Measurements from ENCODE around the gene RIPOR3.
"Not testable (repeated sequence)": the region's sequence is repeated elsewhere in the genome, so short reads cannot be mapped to it uniquely, and the experiment has no call there.

The RIPOR3 gene

DNA sequence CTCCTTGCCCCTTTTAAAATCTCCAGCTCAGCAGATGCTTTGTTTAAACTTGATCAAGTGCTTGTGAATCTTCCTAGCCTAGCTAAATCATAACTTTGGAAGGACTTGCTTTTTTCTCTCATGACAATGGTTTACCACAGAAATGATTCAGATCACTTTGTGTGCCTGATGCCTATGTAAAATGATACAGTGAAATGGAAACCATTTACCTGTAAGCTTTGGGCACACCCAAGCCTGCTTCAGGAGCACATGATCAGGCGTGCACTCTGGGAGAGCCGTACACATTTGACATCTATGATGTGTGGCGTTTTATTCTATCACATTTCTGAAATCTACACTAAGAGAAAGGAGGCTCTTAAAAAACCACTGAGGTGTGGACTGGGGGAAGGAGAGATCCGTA, 140.1 kb downstream of the RIPOR3 start:
- no peak for DNase-seq

DNA sequence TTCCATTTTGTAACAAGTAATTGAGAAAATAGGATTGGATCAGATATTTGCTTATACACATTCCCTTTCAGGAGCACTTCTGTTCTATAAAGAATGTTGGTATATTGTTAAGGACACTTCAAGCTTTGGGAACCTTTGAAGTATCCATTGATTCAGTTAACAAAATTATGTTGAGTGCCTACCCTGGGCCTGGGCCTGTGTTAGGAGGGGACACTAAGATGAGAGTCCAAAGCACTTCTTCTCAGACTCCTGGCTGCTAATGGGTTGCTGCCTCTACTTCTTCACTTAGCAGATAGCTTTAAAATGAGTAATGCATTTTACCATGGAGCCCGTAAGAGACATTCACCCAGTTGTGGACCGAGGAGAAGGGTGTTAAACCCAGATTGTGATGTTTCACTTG, 140.8 kb downstream of the RIPOR3 start:
- no peak for DNase-seq

DNA sequence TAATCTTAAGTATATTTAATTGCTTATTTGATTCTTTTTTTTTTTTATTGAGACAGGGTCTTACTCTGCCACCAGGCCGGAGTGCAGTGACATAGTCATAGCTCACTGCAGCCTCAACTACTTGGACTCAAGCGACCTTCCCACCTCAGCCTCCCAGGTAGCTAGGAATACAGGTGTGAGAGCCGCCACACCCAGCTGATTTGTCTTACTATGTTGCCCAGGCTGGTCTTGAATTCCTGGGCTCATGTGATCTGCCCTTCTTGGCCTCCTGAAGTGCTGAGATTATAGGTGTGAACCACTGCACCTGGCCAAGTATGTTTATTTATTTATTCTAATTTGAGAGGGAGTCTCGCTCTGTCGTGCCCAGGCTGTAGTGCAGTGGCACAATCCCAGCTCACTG, 142.9 kb downstream of the RIPOR3 start:
- DNase-seq = no peak

DNA sequence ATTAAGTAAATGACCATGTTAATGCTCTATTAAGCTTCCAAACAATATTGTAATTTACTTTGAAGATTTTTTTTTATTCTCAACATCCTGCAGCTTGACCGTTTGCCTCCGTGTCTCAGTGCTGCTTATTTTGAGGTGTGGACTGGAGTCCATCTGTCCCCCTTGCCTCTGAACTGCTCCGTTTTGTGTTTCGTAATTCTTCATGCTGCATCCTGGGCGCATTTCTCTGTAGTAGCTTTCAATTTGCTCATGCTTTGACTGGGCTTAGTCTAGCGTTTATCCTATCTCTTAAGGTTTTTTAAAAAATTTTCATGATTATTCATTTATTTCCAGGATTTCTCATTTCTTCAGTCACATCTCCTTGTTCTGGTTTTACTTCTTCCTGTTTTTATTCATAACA, 143.4 kb downstream of the RIPOR3 start:
- DNase-seq = no peak

DNA sequence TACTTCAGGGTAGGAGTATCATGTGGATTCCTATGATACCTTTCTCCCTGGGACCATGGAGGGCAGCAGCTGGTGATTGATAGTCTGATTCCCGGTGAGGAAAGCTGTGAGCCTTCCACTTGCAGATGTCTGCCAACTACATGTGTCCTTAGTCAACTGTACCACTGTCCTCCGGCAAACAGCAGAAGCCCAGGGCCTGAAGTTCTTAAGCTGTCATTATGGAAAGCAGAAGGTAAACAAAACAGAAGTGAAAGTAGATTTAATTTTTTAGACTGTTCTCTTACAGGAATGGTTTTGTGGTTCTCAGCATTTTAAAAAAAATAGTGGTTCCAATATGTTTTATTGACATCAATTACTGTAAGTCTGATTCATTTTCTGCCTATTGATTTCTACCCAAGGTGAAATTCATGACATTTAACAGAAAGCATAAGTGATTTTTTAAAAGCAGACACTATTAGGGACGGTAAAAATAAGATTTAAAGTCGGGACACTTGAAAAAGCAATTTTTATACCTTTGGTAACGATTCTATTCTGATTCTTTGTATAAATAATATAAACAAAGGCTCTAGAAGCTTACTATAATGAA, 144.5 kb downstream of the RIPOR3 start:
- DNase-seq = no peak

DNA sequence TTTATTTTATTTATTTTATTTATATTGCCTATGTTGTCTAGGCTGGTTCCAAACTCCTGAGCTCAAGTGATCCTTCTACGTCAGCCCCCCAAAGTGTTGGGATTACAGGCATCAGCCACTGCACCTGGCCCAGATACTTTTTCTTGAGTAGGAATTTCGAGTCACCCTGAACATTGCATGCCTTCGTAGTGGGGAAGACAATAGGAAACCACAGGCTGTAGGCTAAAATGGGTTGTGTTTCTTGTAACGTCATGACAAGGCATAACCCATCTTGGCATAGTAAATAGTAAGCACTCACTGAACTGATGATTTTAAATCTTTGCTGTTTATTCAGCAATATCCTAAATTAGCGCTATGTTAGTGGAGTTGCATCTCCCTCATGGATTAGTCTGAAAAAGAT, 146.2 kb downstream of the RIPOR3 start:
- DNase-seq = no peak

DNA sequence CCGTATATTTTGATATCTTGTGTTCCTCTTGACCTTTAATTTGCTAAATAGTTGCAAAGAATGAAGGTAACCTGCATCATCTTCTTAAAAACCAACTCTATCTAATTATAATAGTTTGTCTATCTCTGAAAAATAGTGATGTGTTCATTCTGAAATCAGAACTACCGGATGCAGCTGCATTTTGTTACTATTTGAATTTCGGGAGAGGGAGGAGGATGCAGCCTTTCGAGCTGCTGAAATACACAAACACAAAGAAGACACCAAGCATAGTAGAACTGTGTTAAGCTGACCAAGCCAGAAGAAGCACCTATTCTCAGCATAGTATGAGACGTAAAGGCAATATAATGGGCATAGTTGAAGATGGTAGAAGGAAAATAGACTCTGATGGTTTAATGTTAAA, 148.0 kb downstream of the RIPOR3 start:
- DNase-seq = no peak

DNA sequence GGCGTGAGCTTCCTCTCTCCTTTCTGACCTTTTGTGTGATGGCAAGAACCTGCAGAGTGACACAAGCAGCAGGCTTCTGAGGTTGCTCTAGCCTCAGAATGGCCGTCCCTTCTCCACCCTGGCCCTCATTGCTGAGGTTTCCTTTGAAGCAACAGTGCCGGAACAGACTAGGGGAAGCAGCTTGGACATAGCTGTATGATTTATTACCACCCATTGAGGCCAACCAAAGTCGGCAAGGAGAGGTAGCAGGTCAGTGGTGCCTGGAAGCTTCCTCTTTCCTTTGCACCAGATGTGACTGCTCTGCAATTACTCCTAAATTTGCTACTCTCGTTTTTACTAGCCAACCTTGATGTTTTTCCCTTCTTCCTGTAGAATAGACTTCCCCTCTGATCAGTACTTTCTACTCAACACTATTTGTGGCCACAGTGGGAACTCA, 149.7 kb downstream of the RIPOR3 start:
- DNase-seq = no peak

DNA sequence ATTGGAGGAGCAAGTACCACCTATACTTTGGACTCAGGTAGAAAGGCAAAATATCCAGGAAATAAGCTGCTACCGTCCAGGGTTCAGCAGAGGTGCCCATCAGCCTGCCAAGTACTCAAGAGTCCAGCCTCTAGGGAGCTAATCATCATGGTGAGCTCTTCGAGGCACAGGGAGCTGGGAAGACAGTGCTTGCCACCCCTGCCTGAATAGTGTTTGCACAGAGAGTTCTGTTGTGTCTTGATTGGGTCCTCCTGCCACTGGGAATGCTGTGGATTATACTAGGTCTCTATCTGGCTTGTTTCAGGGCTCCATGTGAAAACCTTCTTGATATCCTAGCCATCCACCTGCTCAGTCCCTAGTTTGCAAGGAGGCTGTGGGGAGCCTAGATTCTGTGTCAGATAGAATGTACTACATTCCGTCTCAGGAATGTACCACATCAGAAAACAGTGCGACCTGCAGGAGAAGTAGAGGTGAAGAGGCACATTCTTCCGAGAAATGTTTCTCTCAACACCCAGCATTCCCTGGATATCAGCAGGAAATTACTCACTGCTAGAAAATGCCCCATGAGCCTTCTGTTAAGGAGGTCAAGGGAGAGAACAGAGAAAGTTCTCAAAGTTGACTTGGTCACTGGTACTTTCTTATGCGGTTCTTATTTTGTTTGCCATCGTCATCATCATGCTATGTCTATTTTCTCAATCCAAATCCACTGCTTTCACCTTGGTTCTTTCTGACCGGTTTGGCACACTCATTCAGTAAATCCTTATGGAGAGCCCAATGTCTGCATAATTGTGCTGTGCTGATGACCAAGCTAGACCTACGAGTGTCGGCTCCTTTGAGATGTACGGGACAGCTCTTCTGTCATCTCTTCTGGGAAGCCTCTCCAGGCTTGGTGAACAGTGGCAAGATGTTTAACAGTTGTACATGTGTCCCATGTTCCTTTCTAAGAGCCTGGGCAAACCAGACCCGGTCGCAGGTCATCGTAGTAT, 150.4 kb downstream of the RIPOR3 start:
- DNase-seq = no peak

DNA sequence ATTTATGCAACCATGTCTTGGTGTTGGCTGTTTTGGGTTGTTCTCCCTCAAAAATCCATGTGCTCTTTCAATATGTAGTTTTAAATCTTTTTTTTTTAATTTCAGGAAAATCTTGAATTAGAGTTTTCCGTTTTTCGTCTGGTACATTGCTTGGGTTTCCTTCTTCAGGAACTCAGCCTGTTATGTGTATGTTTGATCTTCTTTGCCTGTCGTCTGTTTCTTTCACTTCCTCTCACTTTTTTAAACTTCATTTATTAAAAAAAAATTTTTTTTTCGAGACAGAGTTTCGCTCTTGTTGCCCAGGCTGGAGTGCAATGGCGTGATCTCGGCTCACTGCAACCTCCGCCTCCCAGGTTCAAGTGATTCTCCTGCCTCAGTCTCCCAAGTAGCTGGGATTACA, 151.5 kb downstream of the RIPOR3 start:
- DNase-seq = not testable (repeated sequence)

DNA sequence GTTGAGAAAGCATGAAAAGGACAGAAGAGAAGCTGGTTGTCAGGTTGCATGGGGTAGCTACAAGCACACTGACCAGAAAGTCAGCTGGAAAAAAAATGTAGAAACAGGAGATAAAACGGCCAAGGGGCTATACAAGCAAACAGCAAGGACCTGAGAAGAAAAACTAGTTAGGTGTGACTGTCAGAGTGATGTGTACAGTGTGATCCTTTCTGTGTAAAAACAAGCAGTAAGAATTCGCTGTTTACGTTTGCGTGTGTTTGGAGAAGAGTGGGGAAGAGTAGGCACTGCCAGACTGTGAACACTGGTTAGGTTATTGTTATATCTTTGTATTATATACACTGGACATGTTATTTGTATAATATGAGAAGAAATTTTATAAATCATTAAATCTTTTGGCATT, 153.1 kb downstream of the RIPOR3 start:
- DNase-seq = no peak

DNA sequence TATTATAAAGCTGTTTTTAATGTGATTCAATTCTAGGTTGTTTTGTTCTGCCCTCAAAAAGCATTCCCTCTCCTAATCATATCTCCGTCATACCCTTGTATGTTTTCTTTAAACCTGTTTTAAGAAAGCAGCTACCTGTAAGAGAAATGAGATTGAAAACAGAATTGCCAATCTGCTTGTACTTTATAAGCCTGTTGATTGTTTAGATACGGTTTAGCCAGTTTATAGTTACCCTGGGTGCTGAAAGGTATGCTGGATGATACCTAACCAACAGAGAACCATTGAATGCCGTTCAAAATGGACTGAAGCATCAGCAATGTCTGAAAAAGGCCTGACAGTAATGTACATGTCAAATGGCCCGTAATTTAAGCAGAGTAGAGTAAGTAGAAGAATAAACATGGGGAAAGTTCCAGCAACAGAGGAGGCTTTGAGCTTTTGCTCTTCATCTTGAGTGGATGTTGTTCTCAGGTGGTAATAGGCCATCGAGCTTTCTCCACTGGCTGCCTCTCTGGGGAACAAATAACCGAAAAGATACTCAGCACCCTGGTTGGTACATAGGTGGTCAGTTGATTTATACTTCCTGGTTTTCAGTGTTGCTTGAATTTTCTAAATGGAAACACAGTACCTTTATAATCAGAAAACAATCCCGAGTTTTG, 153.7 kb downstream of the RIPOR3 start:
- DNase-seq = no peak

DNA sequence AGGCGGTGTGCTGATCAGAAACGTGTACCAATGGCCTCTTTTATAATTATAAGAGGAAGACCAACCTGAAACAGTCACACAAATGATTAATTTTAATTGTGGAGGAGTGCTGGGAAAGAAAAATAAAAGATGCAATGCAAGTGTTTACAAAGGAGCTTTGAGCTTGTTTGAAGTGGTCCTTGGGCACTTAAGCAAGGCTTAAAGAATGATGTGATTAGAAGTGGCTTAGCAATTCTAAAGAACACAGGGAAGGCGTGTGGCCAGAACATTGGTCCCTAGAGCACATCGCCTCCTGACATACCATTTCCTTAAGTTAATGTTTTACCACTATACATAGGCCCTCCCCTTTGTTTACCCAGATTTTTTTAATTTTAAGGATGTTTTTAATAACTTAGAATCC, 155.0 kb downstream of the RIPOR3 start:
- DNase-seq = no peak

All from C1 segment of cervical spinal cord (tissue), 14 donors.